Adrenal gland (tissue), 5 donors: ENCODE results near the gene AQP3.

Experiments
- POLR2A ChIP-seq, 2 donors: fragments of 450-650 bp; IDR thresholded peaks; one replicate each; pipeline ENCODE4 v1.6.1; 2017; ENCODE audit warnings: antibody characterized with exemption in 2 of 2, mild to moderate bottlenecking in 2 of 2, moderate library complexity in 1 of 2
- TF ChIP-seq, protein P1 (sequence below), 6 experiments: fragments of 450-650 bp in 4 of 6; fragments of 200-600 bp in 2 of 6; sonication (generic) in 1 of 6; IDR thresholded peaks; 1 replicate in 5 of 6; 2 replicates in 1 of 6; pipeline versions ENCODE4 v1.5.1 to v1.8.0; 2016 to 2021; ENCODE audit warnings: antibody characterized with exemption in 6 of 6, mild to moderate bottlenecking in 2 of 6, moderate library complexity in 1 of 6
- donor health status: DM: no; HTN: no; CAD: no.

DNA sequence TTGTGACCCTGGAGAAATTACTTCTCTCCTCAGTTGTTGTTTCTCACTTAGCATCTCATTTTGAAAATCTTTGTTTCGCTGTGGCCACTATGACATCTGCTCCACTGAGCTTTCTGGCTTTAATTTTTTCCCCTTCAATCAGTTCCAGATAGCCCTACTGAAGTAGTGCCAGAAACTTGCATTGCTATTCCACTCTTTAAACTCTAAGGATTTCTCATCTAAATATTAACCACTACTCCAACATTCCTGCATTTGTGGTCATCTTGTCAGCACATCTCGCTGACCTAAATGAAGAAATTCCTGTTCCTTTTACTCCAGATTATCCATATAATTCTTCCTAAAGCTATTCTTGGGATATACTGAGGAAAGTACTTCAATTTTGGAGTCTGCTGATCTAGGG is 41.7 kb upstream of the AQP3 start:
- TF ChIP-seq, protein P1, sequence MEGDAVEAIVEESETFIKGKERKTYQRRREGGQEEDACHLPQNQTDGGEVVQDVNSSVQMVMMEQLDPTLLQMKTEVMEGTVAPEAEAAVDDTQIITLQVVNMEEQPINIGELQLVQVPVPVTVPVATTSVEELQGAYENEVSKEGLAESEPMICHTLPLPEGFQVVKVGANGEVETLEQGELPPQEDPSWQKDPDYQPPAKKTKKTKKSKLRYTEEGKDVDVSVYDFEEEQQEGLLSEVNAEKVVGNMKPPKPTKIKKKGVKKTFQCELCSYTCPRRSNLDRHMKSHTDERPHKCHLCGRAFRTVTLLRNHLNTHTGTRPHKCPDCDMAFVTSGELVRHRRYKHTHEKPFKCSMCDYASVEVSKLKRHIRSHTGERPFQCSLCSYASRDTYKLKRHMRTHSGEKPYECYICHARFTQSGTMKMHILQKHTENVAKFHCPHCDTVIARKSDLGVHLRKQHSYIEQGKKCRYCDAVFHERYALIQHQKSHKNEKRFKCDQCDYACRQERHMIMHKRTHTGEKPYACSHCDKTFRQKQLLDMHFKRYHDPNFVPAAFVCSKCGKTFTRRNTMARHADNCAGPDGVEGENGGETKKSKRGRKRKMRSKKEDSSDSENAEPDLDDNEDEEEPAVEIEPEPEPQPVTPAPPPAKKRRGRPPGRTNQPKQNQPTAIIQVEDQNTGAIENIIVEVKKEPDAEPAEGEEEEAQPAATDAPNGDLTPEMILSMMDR (IDR thresholded peaks at IDR 0.05): no peak
- no peak for TF ChIP-seq POLR2A (IDR thresholded peaks at IDR 0.05)
